Ishikawa (cell line): ENCODE measurements around the gene ABHD12.

Source experiments
- CEBPB ChIP-seq: IDR thresholded peaks from 2 replicates; pipeline ENCODE4 v1.6.1; 2012
- CREB1 ChIP-seq: IDR thresholded peaks from 2 replicates; pipeline ENCODE4 v1.6.1; 2012; ENCODE audit warnings: low read depth
- EGR1 ChIP-seq: IDR thresholded peaks from 2 replicates; pipeline ENCODE4 v1.6.1; 2012
- EP300 ChIP-seq: IDR thresholded peaks from 2 replicates; pipeline ENCODE4 v1.6.1; 2012; ENCODE audit warnings: borderline replicate concordance
- FOXM1 ChIP-seq: IDR thresholded peaks from 2 replicates; pipeline ENCODE4 v1.6.1; 2012; ENCODE audit warnings: low read depth, borderline replicate concordance
- MAX ChIP-seq: IDR thresholded peaks from 2 replicates; pipeline ENCODE4 v1.6.1; 2012
- NFIC ChIP-seq: IDR thresholded peaks from 2 replicates; pipeline ENCODE4 v1.6.1; 2012
- RAD21 ChIP-seq: IDR thresholded peaks from 2 replicates; pipeline ENCODE4 v1.6.1; 2012; ENCODE audit warnings: low read depth
- REST ChIP-seq: IDR thresholded peaks from 2 replicates; pipeline ENCODE4 v1.6.1; 2012; ENCODE audit warnings: low read depth, mild to moderate bottlenecking
- TAF1 ChIP-seq: IDR thresholded peaks from 2 replicates; pipeline ENCODE4 v1.6.1; 2012; ENCODE audit warnings: low read depth, mild to moderate bottlenecking
- TCF12 ChIP-seq: IDR thresholded peaks from 2 replicates; pipeline ENCODE4 v1.6.1; 2012; ENCODE audit warnings: low read depth
- TEAD4 ChIP-seq: IDR thresholded peaks from 2 replicates; pipeline ENCODE4 v1.6.1; 2012
- USF1 ChIP-seq: IDR thresholded peaks from 2 replicates; pipeline ENCODE4 v1.6.1; 2012
- YY1 ChIP-seq: IDR thresholded peaks from 2 replicates; pipeline ENCODE4 v1.6.1; 2012; ENCODE audit warnings: low read depth
- ZBTB7A ChIP-seq: IDR thresholded peaks from 2 replicates; pipeline ENCODE4 v1.6.1; 2012; ENCODE audit warnings: low read depth

The ABHD12 gene

DNA sequence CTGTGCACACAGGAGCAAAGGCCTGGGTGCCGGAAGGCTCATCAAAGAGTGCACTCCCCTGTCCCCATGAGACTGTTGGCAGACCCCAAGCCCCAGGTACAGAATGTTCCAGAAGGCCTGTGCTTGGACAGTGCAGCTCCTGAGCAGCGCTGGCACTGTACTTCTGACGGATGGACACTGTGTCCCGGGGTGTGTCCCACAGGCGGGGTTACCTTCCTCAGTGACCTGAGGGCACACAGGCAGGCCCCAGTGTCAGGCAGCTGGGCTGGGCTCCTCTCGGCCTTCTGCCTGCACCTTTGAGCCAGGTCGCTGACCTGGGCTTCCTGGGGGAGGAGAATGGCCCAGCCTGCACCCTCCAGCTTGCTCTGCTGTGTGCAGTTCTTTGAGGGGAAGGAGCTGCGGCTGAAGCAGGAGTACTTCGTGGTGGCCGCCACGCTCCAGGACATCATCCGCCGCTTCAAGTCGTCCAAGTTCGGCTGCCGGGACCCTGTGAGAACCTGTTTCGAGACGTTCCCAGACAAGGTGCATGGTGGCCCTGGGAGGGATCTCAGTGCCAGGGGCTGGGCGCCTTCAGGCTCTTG, 112.6 kb downstream of the ABHD12 start:
- TF ChIP-seq YY1 (no peak), MAX (no peak), REST (no peak), TCF12 (no peak), ZBTB7A (no peak), NFIC (no peak), USF1 (no peak), TEAD4 (no peak), EP300 (no peak), CREB1 (no peak), FOXM1 (no peak), CEBPB (no peak), EGR1 (no peak), RAD21 (no peak), TAF1 (no peak)

GRCh38 chr20:25277051-25277801, 113.4 kb downstream of the ABHD12 start:
- no peak for TF ChIP-seq TCF12
- no peak for TF ChIP-seq EGR1

DNA sequence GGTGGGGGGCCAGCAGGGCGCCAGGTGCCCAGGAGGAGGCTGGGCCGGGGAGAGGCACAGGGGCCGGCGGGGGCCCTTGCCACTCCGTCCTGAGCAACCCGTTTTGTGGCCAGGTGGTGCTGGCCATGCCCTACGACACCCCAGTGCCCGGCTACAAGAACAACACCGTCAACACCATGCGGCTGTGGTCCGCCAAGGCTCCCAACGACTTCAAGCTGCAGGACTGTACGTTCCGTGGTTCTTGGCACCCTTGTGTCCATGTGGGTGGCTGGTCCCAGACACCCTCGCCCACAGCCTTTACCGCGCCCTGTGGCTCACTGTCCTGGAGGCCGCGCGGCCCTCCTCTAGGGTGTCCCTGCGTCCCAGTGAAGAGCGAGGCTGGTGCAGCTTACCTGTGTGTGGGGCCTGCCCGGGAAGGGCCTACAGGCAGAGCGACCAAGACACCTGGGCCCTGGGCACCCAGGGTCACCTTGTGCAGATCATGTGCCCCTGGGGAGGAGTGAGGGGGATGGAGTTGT, 114.0 kb downstream of the ABHD12 start:
- TF ChIP-seq EGR1 (no peak), ZBTB7A (no peak), YY1 (no peak), TEAD4 (no peak), FOXM1 (no peak), MAX (no peak), TCF12 (no peak), REST (no peak), CREB1 (no peak), RAD21 (no peak), EP300 (no peak), TAF1 (no peak), USF1 (no peak), NFIC (no peak), CEBPB (no peak)

DNA sequence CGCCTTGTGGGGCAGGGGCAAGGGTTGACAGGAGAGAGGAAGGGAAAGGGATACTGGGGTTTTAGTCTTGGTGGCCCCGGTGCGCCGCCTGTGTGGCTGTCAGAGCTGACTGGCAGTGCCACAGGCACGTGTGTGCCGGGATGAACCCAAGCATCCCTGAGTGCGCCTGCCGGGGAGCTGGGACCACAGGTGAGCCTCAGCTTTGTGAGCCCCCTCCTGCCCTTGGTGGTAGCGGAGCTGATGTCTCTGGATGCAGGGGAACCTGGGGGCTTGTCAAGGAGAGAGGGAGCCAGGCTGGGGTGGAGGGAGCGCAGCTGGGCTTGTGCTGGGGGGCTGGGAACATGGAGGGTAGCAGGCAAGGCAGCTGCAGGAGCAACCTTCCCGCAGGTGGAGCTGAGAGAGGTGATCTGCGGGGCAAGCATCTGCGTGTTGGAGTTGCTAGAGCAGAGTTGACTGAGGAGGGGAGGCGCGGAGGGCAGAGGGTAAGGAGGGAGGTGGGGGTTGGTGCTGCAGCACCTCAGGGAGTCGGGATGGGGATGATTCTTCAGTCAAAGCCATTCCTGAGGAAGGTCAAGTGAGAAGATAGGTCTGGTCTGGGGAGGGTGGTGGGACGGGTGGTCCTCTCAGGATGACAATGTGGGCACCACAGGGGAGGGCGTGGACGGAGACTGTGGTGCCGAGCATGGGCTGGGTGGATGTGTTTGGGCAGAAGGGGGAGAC, 114.7 kb downstream of the ABHD12 start:
- TF ChIP-seq TCF12 (no peak), FOXM1 (no peak), RAD21 (no peak), CREB1 (no peak)

- TF ChIP-seq FOXM1 (no peak), USF1 (no peak), REST (no peak), EGR1 (no peak), TAF1 (no peak), RAD21 (no peak), YY1 (no peak), TCF12 (no peak), MAX (no peak), CREB1 (no peak), NFIC (no peak), TEAD4 (no peak), CEBPB (no peak), EP300 (no peak), ZBTB7A (no peak)
Observed at GRCh38 chr20:25274891-25275812, 115.5 kb downstream of the ABHD12 start.
